Smooth muscle cell (in vitro differentiated cells): ENCODE data around the gene AGBL4. TPM values are rescaled to one million over a fixed set of nuclear protein-coding genes. Genes with fewer than 3 reads are reported as not detected.
"Not testable (repeated sequence)": the region's sequence is repeated elsewhere in the genome, so short reads cannot be mapped to it uniquely, and the experiment has no call there.

Experiments
- DNase-seq: peaks from one replicate; lab custom pipeline; 2025; ENCODE audit not compliant: unreplicated experiment; lab: John Stamatoyannopoulos, UW
- H2AFZ ChIP-seq: fragments of 200-600 bp; sonication (generic); 2 replicates; pipeline ENCODE4 v1.6.0; 2016; ENCODE audit warnings: antibody characterized with exemption, low read depth, mild to moderate bottlenecking
- H3F3A ChIP-seq: fragments of 200-600 bp; sonication (generic); 2 replicates; pipeline ENCODE4 v1.6.0; 2017; ENCODE audit warnings: antibody characterized with exemption, low read depth
- H3K27ac ChIP-seq: fragments of 200-600 bp; sonication (generic); 2 replicates; pipeline ENCODE4 v1.5.1; 2016; ENCODE audit warnings: low read depth, mild to moderate bottlenecking
- H3K27me3 ChIP-seq: fragments of 200-600 bp; sonication (generic); 2 replicates; pipeline ENCODE4 v1.6.1; 2016; ENCODE audit warnings: low read depth, mild to moderate bottlenecking
- H3K36me3 ChIP-seq: fragments of 200-600 bp; sonication (generic); 2 replicates; pipeline ENCODE4 v1.5.1; 2016; ENCODE audit warnings: low read depth
- H3K4me1 ChIP-seq: fragments of 200-600 bp; sonication (generic); 2 replicates; pipeline ENCODE4 v1.5.1; 2016; ENCODE audit warnings: low read depth
- H3K4me2 ChIP-seq: fragments of 200-600 bp; sonication (generic); 2 replicates; pipeline ENCODE4 v1.6.0; 2016; ENCODE audit warnings: mild to moderate bottlenecking
- H3K4me3 ChIP-seq: fragments of 200-600 bp; sonication (generic); 2 replicates; pipeline ENCODE4 v1.5.1; 2016; ENCODE audit warnings: mild to moderate bottlenecking
- H3K79me2 ChIP-seq: fragments of 200-600 bp; sonication (generic); 2 replicates; pipeline ENCODE4 v1.6.0; 2016; ENCODE audit warnings: low read depth, mild to moderate bottlenecking
- H3K9ac ChIP-seq: fragments of 200-600 bp; sonication (generic); 2 replicates; pipeline ENCODE4 v1.6.0; 2016; ENCODE audit warnings: low read depth
- H3K9me3 ChIP-seq: fragments of 200-600 bp; sonication (generic); replicated peaks from 2 replicates; pipeline ENCODE4 v1.5.1; 2016; ENCODE audit warnings: low read depth
- H4K20me1 ChIP-seq: fragments of 200-600 bp; sonication (generic); 2 replicates; pipeline ENCODE4 v1.6.0; 2016; ENCODE audit warnings: low read depth
- WGBS: methylation state at CpG from one replicate; pipeline ENCODE4 v1.1.7; 2016; ENCODE audit warnings: low lambda C conversion rate; 5-methylcytosine and 5-hydroxymethylcytosine counted together
- polyA plus RNA-seq: library from polyadenylated mRNA; unstranded; fragments of >200 nt; fragmentation: Nextera tagmentation; extraction: Ambion mirVana; gene quantifications from 2 replicates; pipeline ENCODE4 v1.2.1, GENCODE V29; 2016
- total RNA-seq: library from RNA; depleted of rRNA; stranded (reverse); fragments of >200 nt; gene quantifications from 2 replicates; pipeline ENCODE4 v1.2.3, GENCODE V29; 2014
- TF ChIP-seq, protein P1 (sequence below): fragments of 200-600 bp; sonication (generic); IDR thresholded peaks from 2 replicates; pipeline ENCODE4 v1.5.1; 2017; ENCODE audit warnings: borderline replicate concordance, mild to moderate bottlenecking, antibody characterized with exemption; ENCODE audit not compliant: insufficient read depth, poor library complexity, severe bottlenecking

AGBL4 gene
- total and polyA plus RNA-seq, 2 experiments from 2014 or later: 0.29 TPM; not detected in 1

DNA sequence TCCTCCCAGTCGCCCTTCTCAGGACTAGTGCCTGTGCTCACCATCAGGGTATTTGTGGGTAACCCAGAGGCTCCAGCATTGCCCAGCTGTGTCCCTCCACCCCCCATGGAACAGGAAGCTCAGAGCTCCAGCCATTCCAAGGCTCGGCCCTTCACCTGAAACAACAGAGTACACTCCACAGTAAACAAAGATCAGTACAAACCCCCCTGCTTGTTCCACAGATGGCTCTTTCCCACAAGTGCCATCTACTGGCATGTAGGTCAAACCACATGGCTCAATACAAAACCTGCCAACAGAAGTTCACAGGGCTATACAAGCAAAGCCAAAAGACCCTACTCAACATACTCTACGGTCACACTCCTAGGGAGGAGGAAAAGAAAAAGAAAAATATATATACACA lies 258.7 kb downstream of the AGBL4 start:
- Histone ChIP-seq H3K4me2 (no peak overlapping the region), H3K27ac (no peak overlapping the region), H3K9ac (no peak overlapping the region), H3K4me3 (no peak overlapping the region), H3K9me3 (peaks cover 20% of the 10 kb centered on the region), H4K20me1 (no peaks in the 10 kb centered on the region), H3K79me2 (no peaks in the 10 kb centered on the region), H3K27me3 (no peaks in the 10 kb centered on the region), H3F3A (no peaks in the 10 kb centered on the region), H3K36me3 (no peaks in the 10 kb centered on the region), H2AFZ (no peak overlapping the region), H3K4me1 (no peaks in the 10 kb centered on the region)
- no peak for DNase-seq
- TF ChIP-seq, protein P1, sequence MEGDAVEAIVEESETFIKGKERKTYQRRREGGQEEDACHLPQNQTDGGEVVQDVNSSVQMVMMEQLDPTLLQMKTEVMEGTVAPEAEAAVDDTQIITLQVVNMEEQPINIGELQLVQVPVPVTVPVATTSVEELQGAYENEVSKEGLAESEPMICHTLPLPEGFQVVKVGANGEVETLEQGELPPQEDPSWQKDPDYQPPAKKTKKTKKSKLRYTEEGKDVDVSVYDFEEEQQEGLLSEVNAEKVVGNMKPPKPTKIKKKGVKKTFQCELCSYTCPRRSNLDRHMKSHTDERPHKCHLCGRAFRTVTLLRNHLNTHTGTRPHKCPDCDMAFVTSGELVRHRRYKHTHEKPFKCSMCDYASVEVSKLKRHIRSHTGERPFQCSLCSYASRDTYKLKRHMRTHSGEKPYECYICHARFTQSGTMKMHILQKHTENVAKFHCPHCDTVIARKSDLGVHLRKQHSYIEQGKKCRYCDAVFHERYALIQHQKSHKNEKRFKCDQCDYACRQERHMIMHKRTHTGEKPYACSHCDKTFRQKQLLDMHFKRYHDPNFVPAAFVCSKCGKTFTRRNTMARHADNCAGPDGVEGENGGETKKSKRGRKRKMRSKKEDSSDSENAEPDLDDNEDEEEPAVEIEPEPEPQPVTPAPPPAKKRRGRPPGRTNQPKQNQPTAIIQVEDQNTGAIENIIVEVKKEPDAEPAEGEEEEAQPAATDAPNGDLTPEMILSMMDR: no peak
- 69% methylated on average over 3 of the region's 3 CpGs for WGBS

DNA sequence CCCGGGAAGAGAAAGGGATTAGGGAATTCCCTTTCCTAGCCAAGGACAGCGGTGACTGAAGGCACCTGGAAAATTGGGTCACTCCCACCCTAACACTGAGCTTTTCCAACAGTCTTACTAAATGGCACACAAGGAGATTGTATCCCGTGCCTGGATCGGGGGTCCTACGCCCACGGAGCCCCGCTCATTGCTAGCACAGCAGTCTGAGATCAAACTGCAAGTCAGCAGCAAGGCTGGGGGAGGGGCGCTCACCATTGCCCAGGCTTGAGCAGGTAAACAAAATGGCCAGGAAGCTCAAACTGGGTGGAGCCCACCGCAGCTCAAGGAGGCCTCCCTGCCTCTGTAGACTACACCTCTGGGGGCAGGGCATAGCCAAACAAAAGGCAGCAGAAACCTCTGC lies 285.6 kb downstream of the AGBL4 start:
- not testable (repeated sequence) for H3K9ac ChIP-seq, H3K79me2 ChIP-seq, H3K9me3 ChIP-seq, DNase-seq, H3K36me3 ChIP-seq, H4K20me1 ChIP-seq, H3K4me3 ChIP-seq, H3K4me2 ChIP-seq, H3K27me3 ChIP-seq, H3K4me1 ChIP-seq, H3F3A ChIP-seq, H3K27ac ChIP-seq, H2AFZ ChIP-seq
- 83% methylated on average over 9 of the region's 9 CpGs for whole genome bisulfite sequencing

DNA sequence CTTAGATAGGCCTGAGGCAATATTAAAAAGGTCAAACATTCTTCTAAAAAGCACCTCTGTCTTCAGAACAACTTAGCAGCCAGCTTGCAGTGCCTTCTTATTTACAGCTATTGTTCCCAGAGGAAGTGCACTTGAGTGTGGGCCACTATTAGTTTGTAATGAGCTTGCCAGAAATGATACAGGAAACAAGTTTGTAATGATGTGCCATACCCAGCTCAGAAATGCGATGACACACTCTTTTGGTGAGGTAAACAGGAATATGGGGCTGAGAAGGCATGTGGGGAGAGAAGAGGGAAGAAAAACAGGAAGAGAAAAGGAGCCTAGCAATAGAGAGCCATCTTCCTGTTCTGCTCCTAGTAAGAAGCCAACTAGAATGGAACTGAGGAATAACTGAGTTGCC lies 295.4 kb downstream of the AGBL4 start:
- DNase-seq: no peak
- no peak overlapping the region for H2AFZ ChIP-seq
- H3K27me3 ChIP-seq: no peaks in the 10 kb centered on the region
- H3K4me3 ChIP-seq: no peak overlapping the region
- H3K27ac ChIP-seq: no peak overlapping the region
- no peaks in the 10 kb centered on the region for H3F3A ChIP-seq
- no peak overlapping the region for H3K4me2 ChIP-seq
- no peaks in the 10 kb centered on the region for H3K4me1 ChIP-seq
- H4K20me1 ChIP-seq: no peaks in the 10 kb centered on the region
- TF ChIP-seq, protein P1: no peak
- H3K79me2 ChIP-seq: no peaks in the 10 kb centered on the region
- peaks cover 28% of the 10 kb centered on the region for H3K9me3 ChIP-seq
- no peaks in the 10 kb centered on the region for H3K36me3 ChIP-seq
- no peak overlapping the region for H3K9ac ChIP-seq
- WGBS: 29% methylated on average over 1 of the region's 1 CpG

DNA sequence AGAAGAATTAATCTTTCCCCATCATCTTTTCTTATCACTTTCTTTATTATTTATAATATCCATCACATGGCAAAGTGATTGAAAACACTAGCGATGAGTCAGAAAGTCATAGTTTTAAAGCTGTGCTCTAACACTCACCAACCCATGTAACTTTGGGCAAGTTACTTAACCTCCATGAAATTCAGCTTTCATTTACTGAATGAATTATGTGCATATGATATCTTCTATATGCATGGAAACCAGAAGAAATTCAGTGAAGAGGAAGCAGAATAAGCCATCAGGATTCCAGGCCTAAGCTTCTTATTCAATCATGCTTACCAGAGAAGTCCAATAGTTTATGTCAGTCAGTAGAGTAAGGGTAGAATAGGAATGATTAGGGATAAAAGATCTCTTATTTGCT lies 300.1 kb downstream of the AGBL4 start:
- H3K36me3 ChIP-seq: no peaks in the 10 kb centered on the region
- no peaks in the 10 kb centered on the region for H3K27me3 ChIP-seq
- DNase-seq: no peak
- peaks cover 32% of the 10 kb centered on the region for H3K9me3 ChIP-seq
- H3K4me1 ChIP-seq: no peaks in the 10 kb centered on the region
- H3K4me3 ChIP-seq: no peak overlapping the region
- TF ChIP-seq, protein P1: no peak
- no peaks in the 10 kb centered on the region for H3F3A ChIP-seq
- no peak overlapping the region for H3K9ac ChIP-seq
- H3K27ac ChIP-seq: no peak overlapping the region
- H3K79me2 ChIP-seq: no peaks in the 10 kb centered on the region
- H4K20me1 ChIP-seq: no peaks in the 10 kb centered on the region
- H3K4me2 ChIP-seq: no peak overlapping the region
- H2AFZ ChIP-seq: no peak overlapping the region
- 91% methylated on average over 1 of the region's 1 CpG for WGBS
